HUES48 (cell line): Measurements from ENCODE around the gene PPP1R10.
A peak's percentile ranks its signal among the peaks of the same experiment; 100 is the strongest.
"Not testable (repeated sequence)": the region's sequence is repeated elsewhere in the genome, so short reads cannot be mapped to it uniquely, and the experiment has no call there.

Source experiments
- H3K27ac ChIP-seq: one replicate; pipeline ENCODE4 v1.7.0; 2013; ENCODE audit warnings: low read depth, low read length, inconsistent platforms
- H3K27me3 ChIP-seq: 2 replicates; pipeline ENCODE4 v1.6.1; 2013; ENCODE audit warnings: mild to moderate bottlenecking, low read length; ENCODE audit not compliant: control insufficient read depth, insufficient read depth
- H3K36me3 ChIP-seq: 2 replicates; pipeline ENCODE4 v1.6.1; 2013; ENCODE audit warnings: low read length; ENCODE audit not compliant: control insufficient read depth, insufficient read depth
- H3K4me1 ChIP-seq: 2 replicates; pipeline ENCODE4 v1.6.1; 2013; ENCODE audit warnings: mild to moderate bottlenecking, low read length; ENCODE audit not compliant: control insufficient read depth, insufficient read depth
- H3K4me3 ChIP-seq: 2 replicates; pipeline ENCODE4 v1.5.1; 2013; ENCODE audit warnings: mild to moderate bottlenecking, low read depth, low read length
- H3K9ac ChIP-seq: 2 replicates; pipeline ENCODE4 v1.6.1; 2013; ENCODE audit warnings: mild to moderate bottlenecking, low read depth, low read length, moderate library complexity
- H3K9me3 ChIP-seq: 2 replicates; pipeline ENCODE4 v1.6.1; 2013; ENCODE audit warnings: low read length; ENCODE audit not compliant: control insufficient read depth, insufficient read depth

PPP1R10 gene

DNA sequence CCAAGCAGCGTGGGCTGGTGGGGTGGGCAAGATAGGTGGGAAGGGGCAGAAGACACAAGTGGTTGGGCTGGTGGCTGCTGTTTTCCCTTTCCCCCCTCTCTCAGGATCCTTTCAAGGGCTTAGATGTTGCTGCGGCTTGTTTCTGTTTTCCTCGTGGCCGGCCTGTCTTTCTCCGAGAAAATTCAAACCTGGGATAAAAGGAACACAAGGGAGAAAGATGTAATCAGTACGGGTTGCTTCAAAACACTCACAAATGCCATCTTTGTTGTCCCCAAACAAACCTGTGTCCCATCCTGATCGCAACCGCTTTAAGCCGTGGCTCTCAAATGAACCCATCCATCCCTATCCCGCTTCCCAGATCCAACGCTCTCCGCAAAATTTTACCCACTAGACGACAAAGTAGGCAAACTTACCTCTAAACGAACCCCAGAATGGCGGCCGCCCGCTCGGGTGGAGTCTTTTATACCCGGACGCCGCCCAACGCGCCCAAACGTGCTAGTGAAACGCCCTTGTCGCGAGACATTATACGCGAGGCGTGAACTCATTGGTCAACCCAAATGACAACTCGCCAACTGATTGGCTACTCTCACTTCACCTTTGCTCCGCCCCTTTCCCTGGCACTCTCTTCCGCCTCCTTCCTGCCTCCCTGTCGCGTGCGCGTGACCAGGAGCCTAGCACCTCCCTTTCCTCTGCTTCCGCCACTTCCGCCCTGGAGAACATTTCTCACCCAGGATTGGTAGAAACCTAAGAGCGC, at the start of gene PPP1R10:
PPP1R10 (minus strand) TSS at position 433 of the 754 bp plus-strand sequence. CDS start 7,299 bp downstream, outside the sequence.
- H3K9me3 ChIP-seq: no peaks in the 10 kb centered on the region
- H3K9ac ChIP-seq: peak within 1 kb of the TSS; percentile 99
- H3K36me3 ChIP-seq: peaks cover 45% of the 10 kb centered on the region
- H3K27ac ChIP-seq: peak within 1 kb of the TSS; percentile 98
- peaks cover 14% of the 10 kb centered on the region for H3K4me1 ChIP-seq
- H3K4me3 ChIP-seq: peak within 1 kb of the TSS; percentile 89
- H3K27me3 ChIP-seq: no peaks in the 10 kb centered on the region

GRCh38 chr6:30666300-30666699, 49.3 kb upstream of the PPP1R10 start:
- not testable (repeated sequence) for H3K9ac ChIP-seq, H3K27ac ChIP-seq, H3K4me3 ChIP-seq, H3K4me1 ChIP-seq, H3K9me3 ChIP-seq, H3K27me3 ChIP-seq
- peaks cover 76% of the 10 kb centered on the region for H3K36me3 ChIP-seq

DNA sequence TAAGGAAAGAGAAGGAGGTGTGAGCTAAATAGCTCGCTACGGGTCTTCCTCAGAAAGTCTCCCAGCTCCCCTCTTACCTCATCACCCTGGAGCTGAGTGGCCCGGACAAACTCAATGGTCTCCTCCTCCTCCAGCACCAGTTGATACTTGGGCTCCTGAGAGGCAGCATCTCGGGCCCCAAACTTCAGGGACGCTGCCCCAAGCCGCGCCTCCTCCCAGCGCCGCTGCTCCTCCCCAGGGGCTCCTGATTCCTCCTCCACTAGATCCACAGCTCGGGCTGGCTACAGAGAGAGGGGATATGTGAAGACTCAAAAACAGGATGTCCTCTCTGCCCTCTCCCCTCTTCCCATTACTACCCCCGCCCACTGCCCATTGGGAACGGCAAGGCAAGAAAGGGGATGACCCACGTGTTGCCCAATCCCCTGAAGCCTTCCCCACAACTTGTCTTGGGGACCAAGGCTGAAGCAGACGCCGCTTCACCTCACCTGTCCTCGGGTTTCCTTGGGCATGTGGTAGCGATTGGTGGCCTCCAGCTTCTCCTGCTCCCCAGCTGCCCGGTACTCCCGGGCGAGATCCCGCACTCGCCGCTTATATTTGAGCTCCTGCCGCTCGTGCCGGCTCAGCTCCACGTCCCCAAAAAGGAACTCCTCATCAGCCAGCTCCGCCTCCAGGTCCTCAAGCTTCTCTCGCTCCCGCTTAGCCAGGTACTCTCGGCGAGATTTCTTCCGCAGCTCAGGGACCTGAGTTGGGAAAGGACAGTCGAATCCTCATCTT, 48.1 kb upstream of the PPP1R10 start:
- H3K9ac ChIP-seq: no peak overlapping the region
- H3K27me3 ChIP-seq: no peaks in the 10 kb centered on the region
- peaks cover 73% of the 10 kb centered on the region for H3K36me3 ChIP-seq
- no peaks in the 10 kb centered on the region for H3K4me1 ChIP-seq
- no peaks in the 10 kb centered on the region for H3K9me3 ChIP-seq
- H3K27ac ChIP-seq: no peak overlapping the region
- no peak overlapping the region for H3K4me3 ChIP-seq

GRCh38 chr6:30657922-30658321, 40.9 kb upstream of the PPP1R10 start:
- not testable (repeated sequence) for H3K27ac ChIP-seq, H3K9me3 ChIP-seq, H3K9ac ChIP-seq, H3K4me3 ChIP-seq, H3K4me1 ChIP-seq, H3K27me3 ChIP-seq
- H3K36me3 ChIP-seq: peaks cover 90% of the 10 kb centered on the region

DNA sequence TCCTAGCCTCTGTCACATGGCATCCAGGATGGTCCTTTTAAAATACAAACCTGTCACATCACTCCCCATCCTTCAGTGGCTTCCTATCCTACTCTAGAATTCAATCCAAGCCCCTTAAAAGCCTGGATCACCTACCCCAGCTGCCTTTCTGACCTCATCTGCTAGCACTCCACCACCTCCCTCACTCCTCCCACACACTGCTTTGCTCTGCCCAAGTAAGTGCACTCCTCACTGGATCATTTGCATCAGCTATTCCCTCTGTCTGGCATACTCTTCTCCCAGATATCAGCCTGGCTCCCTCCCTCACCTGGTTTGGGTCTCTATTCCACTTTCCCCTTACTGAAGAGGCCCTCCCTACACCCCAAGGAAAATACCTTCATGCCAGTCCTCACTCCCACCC, 40.4 kb upstream of the PPP1R10 start:
- Histone ChIP-seq H3K4me3 (no peak overlapping the region), H3K9ac (no peak overlapping the region), H3K4me1 (no peaks in the 10 kb centered on the region), H3K36me3 (peaks cover 90% of the 10 kb centered on the region), H3K9me3 (no peaks in the 10 kb centered on the region), H3K27ac (no peak overlapping the region), H3K27me3 (no peaks in the 10 kb centered on the region)

DNA sequence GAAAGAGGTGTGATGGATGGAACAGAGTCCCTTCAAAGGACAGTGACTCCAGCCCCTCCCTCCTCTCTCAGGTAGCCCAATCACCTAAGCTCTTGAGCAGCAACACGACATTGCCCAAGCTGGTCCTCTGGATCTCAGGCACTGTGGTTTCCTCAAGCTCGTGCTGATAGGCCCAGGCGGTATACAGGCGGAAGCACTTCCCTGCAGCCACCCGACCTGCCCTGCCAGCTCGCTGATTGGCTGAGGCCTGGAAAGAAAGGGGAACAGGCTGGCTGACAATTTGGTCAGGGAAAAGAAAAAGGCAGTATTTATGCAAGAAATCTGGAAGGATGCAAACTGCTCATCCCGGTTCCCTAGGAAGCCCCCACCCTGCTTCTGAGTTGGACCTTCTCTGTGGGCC, 39.5 kb upstream of the PPP1R10 start:
- Histone ChIP-seq H3K4me1 (no peaks in the 10 kb centered on the region), H3K27ac (no peak overlapping the region), H3K36me3 (peaks cover 90% of the 10 kb centered on the region), H3K9ac (no peak overlapping the region), H3K4me3 (no peak overlapping the region), H3K27me3 (no peaks in the 10 kb centered on the region), H3K9me3 (no peaks in the 10 kb centered on the region)

DNA sequence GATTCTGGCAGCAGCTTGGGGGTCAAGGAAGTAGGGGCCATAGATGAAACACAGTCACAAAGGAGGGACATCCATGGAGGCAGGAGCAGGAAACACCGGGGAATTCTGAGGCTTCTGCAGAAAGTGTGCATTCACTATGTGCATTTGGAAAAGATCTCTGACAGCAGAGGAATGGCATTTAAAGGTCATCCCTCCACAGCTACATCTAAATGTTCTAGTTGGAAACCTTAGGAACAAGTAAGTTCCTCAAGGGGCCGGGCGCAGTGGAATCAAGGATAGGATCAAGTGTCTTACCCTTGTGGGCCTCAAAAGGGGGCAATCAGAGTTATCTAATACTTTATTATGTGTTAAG, 38.7 kb upstream of the PPP1R10 start:
- no peak overlapping the region for H3K27ac ChIP-seq
- peaks cover 93% of the 10 kb centered on the region for H3K36me3 ChIP-seq
- no peak overlapping the region for H3K4me3 ChIP-seq
- no peaks in the 10 kb centered on the region for H3K27me3 ChIP-seq
- no peak overlapping the region for H3K9ac ChIP-seq
- no peaks in the 10 kb centered on the region for H3K9me3 ChIP-seq
- no peaks in the 10 kb centered on the region for H3K4me1 ChIP-seq

DNA sequence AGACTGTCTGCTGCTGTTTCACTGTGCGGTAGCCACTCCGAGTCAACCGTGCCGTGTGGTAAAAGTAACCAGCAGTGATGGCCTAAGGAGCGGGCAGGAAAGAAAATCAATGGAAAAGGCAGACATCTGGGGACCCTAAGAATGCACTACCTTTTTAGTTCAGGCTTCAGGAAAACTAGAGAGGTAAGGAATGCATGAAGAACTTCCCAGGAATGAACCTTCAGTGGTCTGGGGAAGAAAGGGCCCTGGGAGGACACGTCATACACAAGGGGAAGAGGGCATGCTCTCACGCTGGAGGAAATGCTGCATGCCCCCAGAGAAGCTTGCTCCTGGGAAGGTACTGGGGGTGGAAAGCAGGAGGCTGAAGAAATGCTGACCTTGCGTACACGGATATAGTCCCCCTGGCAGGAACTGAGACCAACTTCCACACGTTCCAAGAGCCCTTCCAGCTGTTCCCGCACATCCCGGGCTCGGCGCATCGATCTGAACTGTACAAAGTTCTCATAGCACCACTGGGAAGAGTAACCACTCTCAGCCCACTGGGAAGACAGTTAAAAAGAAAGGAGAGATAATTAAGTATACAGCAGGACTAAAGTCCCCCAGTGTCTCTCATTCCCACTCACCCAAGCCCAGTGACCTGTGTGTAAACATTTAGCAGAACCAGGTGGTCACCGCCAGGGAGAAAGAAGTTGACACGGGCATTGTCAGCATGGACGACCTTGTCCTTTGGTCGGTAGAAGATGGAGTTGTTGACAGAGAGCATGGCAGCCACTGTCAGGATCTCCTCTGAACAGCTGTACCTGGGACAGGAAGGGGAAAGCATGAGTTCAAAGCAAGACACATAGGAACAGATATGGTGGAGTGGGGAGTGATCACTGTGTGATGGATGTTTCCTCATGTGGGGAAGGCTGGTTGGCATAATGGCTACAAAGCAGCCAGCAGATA, 38.0 kb upstream of the PPP1R10 start:
- Histone ChIP-seq H3K4me1 (no peaks in the 10 kb centered on the region), H3K4me3 (no peak overlapping the region), H3K27ac (no peak overlapping the region), H3K9me3 (no peaks in the 10 kb centered on the region), H3K36me3 (peaks cover 90% of the 10 kb centered on the region), H3K9ac (no peak overlapping the region), H3K27me3 (no peaks in the 10 kb centered on the region)

GRCh38 chr6:30651143-30651542, 34.1 kb upstream of the PPP1R10 start:
- Histone ChIP-seq H3K27ac (no peak overlapping the region), H3K27me3 (no peaks in the 10 kb centered on the region), H3K4me1 (peaks cover 7% of the 10 kb centered on the region), H3K9ac (no peak overlapping the region), H3K36me3 (peaks cover 57% of the 10 kb centered on the region), H3K4me3 (no peak overlapping the region), H3K9me3 (no peaks in the 10 kb centered on the region)

DNA sequence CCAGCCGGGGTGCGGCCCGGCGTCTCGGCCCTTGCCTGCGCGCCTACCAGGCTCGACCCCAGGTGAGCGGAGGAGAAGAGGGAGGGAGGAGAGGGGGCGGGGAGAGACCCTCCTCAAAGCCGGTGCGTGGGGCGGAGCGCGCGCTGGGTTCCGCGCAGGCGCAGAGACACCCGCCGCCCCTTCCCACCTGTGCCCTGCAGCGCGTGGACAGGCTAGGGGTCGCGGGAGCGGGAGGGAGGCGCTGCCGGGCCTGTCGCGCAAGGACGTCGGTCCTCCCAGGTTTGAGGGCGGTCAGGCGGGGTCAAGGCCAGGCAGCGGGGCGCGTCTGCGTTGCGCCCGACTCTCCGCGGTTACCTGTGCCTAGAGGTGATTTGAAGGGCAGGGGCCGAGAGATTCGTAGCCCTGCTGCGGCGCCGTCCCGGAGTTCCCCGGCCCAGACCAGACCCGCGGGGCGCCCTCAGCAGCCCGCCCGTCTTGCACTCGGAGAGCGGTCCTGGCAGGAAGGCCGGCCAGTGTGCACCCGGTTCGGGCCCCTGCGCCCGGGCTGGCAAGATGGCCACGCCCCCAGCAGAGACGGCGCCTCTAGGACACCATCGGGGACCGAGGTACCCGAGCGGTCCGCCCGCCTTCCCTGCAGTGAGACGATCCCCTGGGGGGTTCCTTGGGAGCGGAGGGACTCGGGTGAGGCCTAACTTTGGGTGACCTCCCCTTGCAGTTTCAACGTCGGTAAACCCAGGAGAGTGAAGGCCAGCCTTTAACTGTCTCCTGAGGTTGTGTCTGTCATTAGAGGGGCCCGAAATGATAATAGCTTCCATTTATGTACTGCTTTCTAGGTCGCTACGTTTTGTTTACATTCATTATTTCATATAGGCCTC, 30.4 kb upstream of the PPP1R10 start:
- Histone ChIP-seq H3K27me3 (no peaks in the 10 kb centered on the region), H3K9ac (peak overlapping the region; percentile 92), H3K36me3 (peaks cover 52% of the 10 kb centered on the region), H3K4me1 (peaks cover 7% of the 10 kb centered on the region), H3K4me3 (peak overlapping the region; percentile 99), H3K9me3 (no peaks in the 10 kb centered on the region), H3K27ac (peak overlapping the region; percentile 92)
